OCI-LY3 (cell line): Measurements from ENCODE around the gene FADS1.

Experiments
- CTCF ChIP-seq: fragments of 200-600, 300-600 bp; sonication (generic); IDR thresholded peaks from 2 replicates; pipeline ENCODE4 v1.5.1; 2014; ENCODE audit warnings: antibody characterized with exemption, low read length, low read depth
- EZH2phosphoT487 ChIP-seq: fragments of 200-600 bp; shearing (Covaris generic); IDR thresholded peaks from 2 replicates; pipeline ENCODE4 v1.6.1; 2018; ENCODE audit warnings: antibody characterized with exemption, mixed run types, low read depth

GRCh38 chr11:61834278-61835048 lies 17.7 kb upstream of the FADS1 start:
- TF ChIP-seq CTCF (no peak), EZH2phosphoT487 (no peak)
